Endothelial cell of umbilical vein (primary cell): ENCODE measurements around the gene PHF12. TPM values are rescaled to one million over a fixed set of nuclear protein-coding genes. Genes with fewer than 3 reads are reported as not detected.
A peak's percentile ranks its signal among the peaks of the same experiment; 100 is the strongest.

Experiments
- BruUV-seq: library from RNA; stranded (reverse); fragments of 400-500 nt; replicated peaks from 2 replicates; lab custom pipeline; 2021; lab: Mats Ljungman, UMichigan
- CTCF ChIA-PET: fragments of 300-600, 350-600 bp; sonication (Branson Sonifier 250); formaldehyde crosslinking; loops from one replicate; lab custom pipeline; 2021; ENCODE audit warnings: antibody characterized with exemption, inconsistent platforms; lab: Charles Lee
- POLR2A ChIA-PET: fragments of 300-600, 350-600 bp; sonication (Branson Sonifier 250); formaldehyde crosslinking; loops from one replicate; lab custom pipeline; 2021; ENCODE audit warnings: antibody characterized with exemption, inconsistent platforms; lab: Charles Lee
- DNase-seq: peaks from one replicate; pipeline ENCODE4 v3.0.0-alpha.2; 2011; ENCODE audit warnings: low read depth, low spot score
- FAIRE-seq: peaks from 2 replicates; lab custom pipeline; 2011; peaks lifted over from hg19 to GRCh38; lab: Jason Lieb, UNC
- H2AFZ ChIP-seq: 2 replicates; pipeline ENCODE4 v1.6.0; 2012; ENCODE audit warnings: low read depth, low read length, control low read depth, inconsistent platforms
- H3K27ac ChIP-seq: 2 replicates; pipeline ENCODE4 v1.5.1; 2011; ENCODE audit warnings: low read depth, mild to moderate bottlenecking, control low read depth, low read length, moderate library complexity; ENCODE audit not compliant: insufficient read depth
- H3K27me3 ChIP-seq, 2 experiments: 2 replicates each; pipeline versions ENCODE4 v1.6.0 to v1.6.1; 2011; ENCODE audit warnings: low read length in 2 of 2, mixed read lengths in 1 of 2; ENCODE audit not compliant: control insufficient read depth in 2 of 2, insufficient read depth in 2 of 2
- H3K36me3 ChIP-seq, 2 experiments: 2 replicates in 1 of 2; 3 replicates in 1 of 2; pipeline ENCODE4 v1.5.1; 2011; ENCODE audit warnings: low read length in 2 of 2, mild to moderate bottlenecking in 1 of 2, moderate library complexity in 1 of 2; ENCODE audit not compliant: control insufficient read depth in 2 of 2, insufficient read depth in 2 of 2; ENCODE audit errors: extremely low read depth in 1 of 2
- H3K4me1 ChIP-seq: 3 replicates; pipeline ENCODE4 v1.5.1; 2011; ENCODE audit warnings: mild to moderate bottlenecking, low read length; ENCODE audit not compliant: control insufficient read depth, insufficient read depth; ENCODE audit errors: extremely low read depth
- H3K4me2 ChIP-seq: 2 replicates; pipeline ENCODE4 v1.6.1; 2011; ENCODE audit warnings: low read length, control low read depth, mixed read lengths; ENCODE audit not compliant: insufficient read depth
- H3K4me3 ChIP-seq, 3 experiments: fragments of 200-600 bp in 1 of 3; sonication (generic), shearing (Covaris generic) in 1 of 3; replicated peaks in 1 of 3; 2 replicates each; pipeline ENCODE4 v1.5.1; 2011 to 2016; ENCODE audit warnings: control low read depth in 3 of 3, low read length in 3 of 3, mild to moderate bottlenecking in 2 of 3, inconsistent platforms in 1 of 3, low read depth in 1 of 3, moderate library complexity in 1 of 3; ENCODE audit not compliant: insufficient read depth in 1 of 3
- H3K79me2 ChIP-seq: 2 replicates; pipeline ENCODE4 v1.6.0; 2012; ENCODE audit warnings: low read length, inconsistent platforms; ENCODE audit not compliant: control insufficient read depth, insufficient read depth
- H3K9ac ChIP-seq: replicated peaks from 2 replicates; pipeline ENCODE3; 2011; ENCODE audit warnings: low read length, control low read depth; ENCODE audit not compliant: insufficient read depth; ENCODE audit errors: extremely low read depth
- H3K9me1 ChIP-seq: replicated peaks from 3 replicates; pipeline ENCODE4 v1.6.0; 2011; ENCODE audit warnings: mild to moderate bottlenecking, low read length; ENCODE audit not compliant: control insufficient read depth, insufficient read depth; ENCODE audit errors: extremely low read depth
- H3K9me3 ChIP-seq: replicated peaks from 2 replicates; pipeline ENCODE4 v1.5.1; 2012; ENCODE audit warnings: low read length, inconsistent platforms; ENCODE audit not compliant: control insufficient read depth, insufficient read depth
- H4K20me1 ChIP-seq: replicated peaks from 2 replicates; pipeline ENCODE3; 2011; ENCODE audit warnings: mild to moderate bottlenecking, low read length; ENCODE audit not compliant: control insufficient read depth, insufficient read depth; ENCODE audit errors: extremely low read depth
- CTCF ChIP-seq, 2 donors: IDR thresholded peaks; 1 replicate in 1 of 2; 2 replicates in 1 of 2; pipeline ENCODE4 v1.5.1; 2011; ENCODE audit warnings: low read length in 2 of 2, mild to moderate bottlenecking in 2 of 2, moderate library complexity in 2 of 2, control low read depth in 1 of 2, inconsistent platforms in 1 of 2, low read depth in 1 of 2; ENCODE audit not compliant: insufficient read depth in 1 of 2; ENCODE audit errors: extremely low read depth in 1 of 2
- EZH2 ChIP-seq: IDR thresholded peaks from 2 replicates; pipeline ENCODE4 v1.6.1; 2012; ENCODE audit warnings: borderline replicate concordance, low read depth, mild to moderate bottlenecking, moderate library complexity, low read length, inconsistent platforms; ENCODE audit not compliant: severe bottlenecking
- FOS ChIP-seq: IDR thresholded peaks from 2 replicates; pipeline ENCODE4 v1.6.1; 2011; ENCODE audit warnings: mild to moderate bottlenecking, low read length, moderate library complexity, borderline replicate concordance; ENCODE audit not compliant: insufficient read depth
- GATA2 ChIP-seq: IDR thresholded peaks from 2 replicates; pipeline ENCODE4 v1.7.0; 2011; ENCODE audit warnings: low read depth, mild to moderate bottlenecking, moderate library complexity, mixed read lengths, low read length; ENCODE audit not compliant: insufficient read length, insufficient read depth
- JUN ChIP-seq: IDR thresholded peaks from 2 replicates; pipeline ENCODE4 v1.6.1; 2011; ENCODE audit warnings: borderline replicate concordance, low read depth; ENCODE audit not compliant: insufficient read length, insufficient read depth
- MAX ChIP-seq: IDR thresholded peaks from 2 replicates; pipeline ENCODE4 v1.6.1; 2011; ENCODE audit not compliant: insufficient read depth, insufficient read length
- MYC ChIP-seq: IDR thresholded peaks from one replicate; pipeline ENCODE4 v1.6.1; 2011; ENCODE audit warnings: mild to moderate bottlenecking, low read depth, low read length
- POLR2A ChIP-seq: IDR thresholded peaks from 2 replicates; pipeline ENCODE4 v1.6.1; 2012; ENCODE audit warnings: low read depth, mild to moderate bottlenecking, control low read depth, low read length
- POLR2AphosphoS5 ChIP-seq: IDR thresholded peaks from 2 replicates; pipeline ENCODE4 v1.6.1; 2012; ENCODE audit warnings: low read depth, mild to moderate bottlenecking, control low read depth, low read length, moderate library complexity; ENCODE audit not compliant: insufficient read depth
- dilution Hi-C: fragments of 300-500 bp; cut with MboI; formaldehyde crosslinking; loops from one replicate; pipeline ENCODE4 v1.15.0; 2019; ENCODE audit warnings: low sequenced_read_pairs; ENCODE audit not compliant: extremely low pct_ligation_motif_present
- intact Hi-C: fragments of 100-400 bp; cut with micrococcal nuclease; formaldehyde crosslinking; loops from one replicate; pipeline ENCODE4 v1.10.0; 2022
- polyA plus RNA-seq, 4 experiments: library from polyadenylated mRNA; depleted of rRNA in 3 of 4; stranded (reverse) in 3 of 4; unstranded in 1 of 4; fragments of >200 nt; gene quantifications; 2 replicates each; pipeline versions ENCODE4 v1.2.1 to v1.2.3, GENCODE V29; 2011 to 2012; ENCODE audit warnings: missing spikeins in 1 of 4
- total RNA-seq: library from RNA; stranded (reverse); gene quantifications from 2 replicates; pipeline ENCODE4 v1.2.3, GENCODE V29; 2021

The PHF12 gene
- total and polyA plus RNA-seq, 2 donors (not counting 3 experiments of a cell fraction or from before 2014, with no cell fraction given), result 26.6 to 44.2 TPM

GRCh38 chr17:28950752-28951427 is 428 bp downstream of the PHF12 start:
- POLR2A ChIA-PET, result interaction anchor here (0.6 to 1.4 kb wide), 4 partner anchors 11 to 231 kb away, joined by 3 to 5 read pairs (median 4); partner anchors contain the start of gene RPL23A
- H3K79me2 ChIP-seq, result peaks cover 34% of the 10 kb centered on the region
- intact Hi-C loops, result loop anchor here (2.0 kb wide), 1 partner anchor 142 kb away; no protein-coding TSS in a partner anchor

More at GRCh38 chr17:28950752-28951427, 428 bp downstream of the PHF12 start:
- FAIRE-seq, result no peak
- Histone ChIP-seq H3K9ac (peak overlapping the region; percentile 85), H3K27me3 (no peaks in the 10 kb centered on the region), H3K36me3 (no peaks in the 10 kb centered on the region), H2AFZ (no peak overlapping the region), H4K20me1 (no peaks in the 10 kb centered on the region), H3K27ac (peak overlapping the region; percentile 82), H3K4me2 (peak overlapping the region; percentile 73), H3K4me3 (peak overlapping the region; percentile 74 to 95 (median 80)), H3K4me1 (peaks cover 25% of the 10 kb centered on the region), H3K9me1 (no peaks in the 10 kb centered on the region), H3K9me3 (no peaks in the 10 kb centered on the region)
- CTCF ChIA-PET, result interaction anchor here (0.8 to 7.8 kb wide), 11 partner anchors 23 to 230 kb away, joined by 3 to 249 read pairs (median 5); partner anchors contain the start of genes MYO18A, NEK8 and TLCD1
- no peak for DNase-seq
- TF ChIP-seq EZH2, result no peak
- no peak for TF ChIP-seq MAX
- no peak for TF ChIP-seq MYC
- TF ChIP-seq POLR2AphosphoS5, result no peak
- no peak for TF ChIP-seq GATA2
- no peak for TF ChIP-seq FOS
- no peak for TF ChIP-seq POLR2A
- TF ChIP-seq CTCF (IDR thresholded peaks at IDR 0.05; ENCODE audit: extremely low read depth in 1 of 2, insufficient read depth in 1 of 2, low read depth in 1 of 2, low read length in 2 of 2), result no peak
- no peak for TF ChIP-seq JUN
- no TSS peak for BruUV-seq
- dilution Hi-C loops, result no loop called here
